Caco-2 (cell line): ENCODE results near the gene DAB1. TPM values are rescaled to one million over a fixed set of nuclear protein-coding genes. Genes with fewer than 3 reads are reported as not detected.

Experiments
- BruUV-seq: library from RNA; stranded (reverse); fragments of 400-500 nt; replicated peaks from 2 replicates; lab custom pipeline; 2021; lab: Mats Ljungman, UMichigan
- CTCF ChIA-PET: fragments of 300-600 bp; sonication (Branson Sonifier 250); formaldehyde crosslinking; loops from one replicate; lab custom pipeline; 2022; ENCODE audit warnings: antibody characterized with exemption; lab: Charles Lee
- POLR2A ChIA-PET: fragments of 300-600 bp; sonication (Branson Sonifier 250); formaldehyde crosslinking; loops from one replicate; lab custom pipeline; 2022; ENCODE audit warnings: antibody characterized with exemption; lab: Charles Lee
- DNase-seq, 2 experiments: peaks; one replicate each; pipeline versions ENCODE4 v3.0.0 to v3.0.0-alpha.2; 2020 to 2022
- H3K27me3 ChIP-seq: replicated peaks from 2 replicates; pipeline ENCODE4 v1.6.0; 2011; ENCODE audit warnings: low read length; ENCODE audit not compliant: control insufficient read depth, insufficient read depth
- H3K36me3 ChIP-seq: 2 replicates; pipeline ENCODE4 v1.5.1; 2011; ENCODE audit warnings: low read length; ENCODE audit not compliant: control insufficient read depth, insufficient read depth
- H3K4me1 ChIP-seq: fragments of 250-450 bp; sonication (Bioruptor Pico); 2 replicates; pipeline ENCODE4 v1.5.1; 2020; ENCODE audit warnings: mild to moderate bottlenecking
- H3K4me3 ChIP-seq: 2 replicates; pipeline ENCODE4 v1.5.1; 2011; ENCODE audit warnings: low read depth, mild to moderate bottlenecking, control low read depth, low read length
- H3K9me3 ChIP-seq: fragments of 250-450 bp; sonication (Bioruptor Pico); 2 replicates; pipeline ENCODE4 v1.5.1; 2020; ENCODE audit warnings: mild to moderate bottlenecking, moderate library complexity
- H3K27ac Mint-ChIP-seq: one replicate; pipeline ENCODE4 v1.8.0; 2022; ENCODE audit warnings: mixed read lengths; ENCODE audit not compliant: unreplicated experiment
- H3K27me3 Mint-ChIP-seq: one replicate; pipeline ENCODE4 v1.8.0; 2022; ENCODE audit warnings: mixed read lengths; ENCODE audit not compliant: insufficient read depth, unreplicated experiment
- H3K36me3 Mint-ChIP-seq: one replicate; pipeline ENCODE4 v1.8.0; 2022; ENCODE audit warnings: mild to moderate bottlenecking, mixed read lengths; ENCODE audit not compliant: insufficient read depth, unreplicated experiment
- H3K4me1 Mint-ChIP-seq: one replicate; pipeline ENCODE4 v1.8.0; 2022; ENCODE audit warnings: low read depth, mixed read lengths; ENCODE audit not compliant: unreplicated experiment
- H3K4me3 Mint-ChIP-seq: one replicate; pipeline ENCODE4 v1.8.0; 2022; ENCODE audit warnings: mild to moderate bottlenecking, moderate library complexity, mixed read lengths; ENCODE audit not compliant: unreplicated experiment
- H3K9me3 Mint-ChIP-seq: one replicate; pipeline ENCODE4 v1.8.0; 2022; ENCODE audit warnings: mixed read lengths; ENCODE audit not compliant: unreplicated experiment
- CTCF ChIP-seq, 2 experiments: fragments of 200-600 bp in 1 of 2; IDR thresholded peaks; 1 replicate in 1 of 2; 2 replicates in 1 of 2; pipeline versions ENCODE4 v1.5.1 to v1.8.0; 2011 to 2022; ENCODE audit warnings: antibody characterized with exemption in 1 of 2, control low read depth in 1 of 2, inconsistent platforms in 1 of 2, low read depth in 1 of 2, low read length in 1 of 2, mild to moderate bottlenecking in 1 of 2, moderate library complexity in 1 of 2; ENCODE audit not compliant: insufficient read depth in 1 of 2, severe bottlenecking in 1 of 2, unreplicated experiment in 1 of 2
- intact Hi-C: fragments of 100-400 bp; cut with micrococcal nuclease; formaldehyde crosslinking; loops from one replicate; pipeline ENCODE4 v1.10.0; 2022; ENCODE audit not compliant: unreplicated experiment
- total RNA-seq: library from RNA; stranded (reverse); gene quantifications from 2 replicates; pipeline ENCODE4 v1.2.3, GENCODE V29; 2022

Gene DAB1
- total RNA-seq, 1 experiment from 2014 or later: 0.32 TPM

DNA sequence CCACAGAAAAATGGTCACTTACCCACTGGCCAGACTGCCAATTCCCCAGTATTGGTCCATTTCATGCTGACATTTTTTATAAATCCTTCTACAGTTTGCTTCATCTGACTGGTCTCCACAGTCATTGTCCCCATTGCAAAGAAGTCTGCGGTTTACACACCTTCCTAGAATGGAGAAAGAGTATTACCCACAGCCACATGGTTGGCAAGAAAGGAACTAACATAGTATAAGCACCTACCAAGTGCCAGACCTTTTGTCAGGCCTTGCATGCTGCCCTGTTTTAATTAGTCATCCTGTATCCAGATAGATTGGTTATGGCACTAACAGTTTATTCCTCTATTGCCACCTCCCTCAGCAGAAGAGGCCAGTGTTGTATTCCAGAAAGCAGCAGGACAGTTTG lies 469.2 kb downstream of the DAB1 start:
- H3K27ac Mint-ChIP-seq: no peak overlapping the region
- intact Hi-C loops: no loop called here

GRCh38 chr1:56953386-56953785 lies 470.5 kb downstream of the DAB1 start:
- peaks cover 10% of the 10 kb centered on the region for H3K4me1 Mint-ChIP-seq
- Histone ChIP-seq H3K4me1 (peaks cover 13% of the 10 kb centered on the region; the same call in 1 of the 2 replicates), H3K36me3 (no peaks in the 10 kb centered on the region), H3K27me3 (no peaks in the 10 kb centered on the region), H3K9me3 (no peaks in the 10 kb centered on the region), H3K4me3 (no peak overlapping the region)
- CTCF ChIA-PET: no interaction called here
- no peaks in the 10 kb centered on the region for H3K27me3 Mint-ChIP-seq
- H3K9me3 Mint-ChIP-seq: no peaks in the 10 kb centered on the region
- BruUV-seq: no TSS peak
- POLR2A ChIA-PET: no interaction called here
- no peak overlapping the region for H3K4me3 Mint-ChIP-seq
- TF ChIP-seq CTCF (IDR thresholded peaks at IDR 0.05; ENCODE audit: insufficient read depth in 1 of 2, low read depth in 1 of 2, low read length in 1 of 2, severe bottlenecking in 1 of 2, unreplicated experiment in 1 of 2): no peak
- H3K27ac Mint-ChIP-seq: no peak overlapping the region
- no peak for DNase-seq
- no peaks in the 10 kb centered on the region for H3K36me3 Mint-ChIP-seq
- intact Hi-C loops: no loop called here

More for the DNA sequence above, 469.2 kb downstream of the DAB1 start:
- Histone ChIP-seq H3K9me3 (no peaks in the 10 kb centered on the region), H3K36me3 (no peaks in the 10 kb centered on the region), H3K4me1 (peaks cover 20% of the 10 kb centered on the region), H3K27me3 (no peaks in the 10 kb centered on the region), H3K4me3 (no peak overlapping the region)
- Mint-ChIP-seq H3K27me3 (no peaks in the 10 kb centered on the region), H3K9me3 (no peaks in the 10 kb centered on the region), H3K36me3 (no peaks in the 10 kb centered on the region), H3K4me1 (peaks cover 18% of the 10 kb centered on the region), H3K4me3 (no peak overlapping the region)
- no peak for DNase-seq
- POLR2A ChIA-PET: no interaction called here
- no TSS peak for BruUV-seq
- TF ChIP-seq CTCF (IDR thresholded peaks at IDR 0.05; ENCODE audit: insufficient read depth in 1 of 2, low read depth in 1 of 2, low read length in 1 of 2, severe bottlenecking in 1 of 2, unreplicated experiment in 1 of 2): no peak
- CTCF ChIA-PET: no interaction called here

DNA sequence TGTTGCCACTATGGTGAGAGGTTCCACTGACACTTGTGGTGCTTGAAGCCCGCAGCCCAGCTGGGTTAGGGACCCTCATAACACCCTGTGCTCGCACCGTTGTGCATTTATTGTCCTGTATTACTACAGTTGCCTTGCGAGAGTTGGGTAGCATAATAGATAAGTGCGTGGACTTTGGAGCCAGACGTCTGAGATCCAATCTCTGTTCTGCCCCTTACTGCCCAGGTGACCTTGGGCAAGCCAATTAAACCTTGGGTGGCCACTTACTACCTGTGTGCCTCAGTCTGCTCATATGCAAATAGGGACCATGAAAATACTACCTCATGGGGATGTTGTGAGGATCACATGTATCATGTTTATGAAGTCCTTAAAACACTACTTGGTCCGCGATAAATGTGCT lies 471.4 kb downstream of the DAB1 start:
- DNase-seq: no peak
- Mint-ChIP-seq H3K27ac (no peak overlapping the region), H3K36me3 (no peaks in the 10 kb centered on the region), H3K4me3 (no peak overlapping the region), H3K4me1 (peaks cover 1% of the 10 kb centered on the region), H3K27me3 (no peaks in the 10 kb centered on the region), H3K9me3 (no peaks in the 10 kb centered on the region)
- H3K4me1 ChIP-seq: peaks cover 4% of the 10 kb centered on the region; the same call in 1 of the 2 replicates
- no peaks in the 10 kb centered on the region for H3K27me3 ChIP-seq
- H3K36me3 ChIP-seq: no peaks in the 10 kb centered on the region
- no peak for TF ChIP-seq CTCF (IDR thresholded peaks at IDR 0.05; ENCODE audit: insufficient read depth in 1 of 2, low read depth in 1 of 2, low read length in 1 of 2, severe bottlenecking in 1 of 2, unreplicated experiment in 1 of 2)
- BruUV-seq: no TSS peak
- H3K4me3 ChIP-seq: no peak overlapping the region
- ChIA-PET POLR2A (no interaction called here), CTCF (no interaction called here)
- intact Hi-C loops: no loop called here
- no peaks in the 10 kb centered on the region for H3K9me3 ChIP-seq
